ENCODE measurements around the gene NGEF. TPM values are rescaled to one million over a fixed set of nuclear protein-coding genes. Genes with fewer than 3 reads are reported as not detected.

The NGEF gene
- polyA plus RNA-seq, 2 donors: 8.4 to 11.4 TPM

DNA sequence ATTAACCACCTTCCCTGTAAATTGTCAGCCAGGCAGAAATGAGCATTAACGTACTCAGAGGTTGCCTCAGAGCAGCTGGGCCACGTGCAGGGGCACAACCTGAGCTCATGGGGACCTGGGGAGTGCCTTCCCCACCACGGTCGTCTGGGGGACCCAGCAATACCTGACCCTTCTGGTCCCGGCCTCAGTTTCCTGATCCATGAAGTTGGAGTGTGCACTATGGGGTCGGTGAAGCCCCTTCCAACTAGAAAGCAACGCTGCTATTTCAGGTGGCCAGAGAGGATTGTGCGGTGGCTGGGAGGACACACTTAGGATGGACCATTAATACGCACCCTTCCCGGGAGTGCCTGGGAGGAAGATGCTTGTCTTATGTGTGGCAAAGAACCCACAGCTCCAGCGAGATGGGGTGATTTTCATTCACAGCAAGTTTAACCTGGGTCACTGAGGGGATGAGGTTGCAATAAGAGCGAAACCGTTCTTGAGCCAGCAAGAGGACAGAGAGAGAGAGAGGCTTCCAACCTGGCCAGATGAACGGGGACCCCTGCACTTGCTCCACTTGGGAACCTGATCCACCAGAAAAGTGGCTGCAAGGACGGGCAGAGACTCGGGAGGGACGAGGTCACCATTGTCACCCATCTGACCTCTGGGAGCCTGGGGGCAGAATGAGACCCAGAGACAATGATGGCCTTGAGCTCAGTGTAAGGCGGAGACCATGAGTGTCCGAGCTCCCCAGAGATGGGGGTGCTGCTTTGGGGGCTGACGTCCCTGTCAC is 36.2 kb downstream of the NGEF start:
- H3K4me3 ChIP-seq (ENCODE audit: low read depth in 1 of 2, low read length in 2 of 2): no peak overlapping the region
- H3K9me3 ChIP-seq (ENCODE audit: control insufficient read depth in 2 of 2, insufficient read depth in 1 of 2, low read depth in 1 of 2, low read length in 1 of 2): peaks cover 0 to 3% of the 10 kb centered on the region in 2 donors
- WGBS, 2 donors: 78 to 87% methylated on average over 20 of the region's 20 CpGs
- H3K27me3 ChIP-seq (ENCODE audit: control insufficient read depth in 1 of 2, insufficient read depth in 2 of 2, low read length in 2 of 2): no peaks in the 10 kb centered on the region
- no peaks in the 10 kb centered on the region for H3K36me3 ChIP-seq (ENCODE audit: control insufficient read depth in 2 of 2, insufficient read depth in 2 of 2, low read length in 1 of 2)
- no peak overlapping the region for H3K27ac ChIP-seq (ENCODE audit: low read depth in 2 of 2, low read length in 1 of 2)
- H3K4me1 ChIP-seq (ENCODE audit: control insufficient read depth in 2 of 2, insufficient read depth in 2 of 2, low read length in 1 of 2): peaks cover 5 to 11% of the 10 kb centered on the region in 2 donors

DNA sequence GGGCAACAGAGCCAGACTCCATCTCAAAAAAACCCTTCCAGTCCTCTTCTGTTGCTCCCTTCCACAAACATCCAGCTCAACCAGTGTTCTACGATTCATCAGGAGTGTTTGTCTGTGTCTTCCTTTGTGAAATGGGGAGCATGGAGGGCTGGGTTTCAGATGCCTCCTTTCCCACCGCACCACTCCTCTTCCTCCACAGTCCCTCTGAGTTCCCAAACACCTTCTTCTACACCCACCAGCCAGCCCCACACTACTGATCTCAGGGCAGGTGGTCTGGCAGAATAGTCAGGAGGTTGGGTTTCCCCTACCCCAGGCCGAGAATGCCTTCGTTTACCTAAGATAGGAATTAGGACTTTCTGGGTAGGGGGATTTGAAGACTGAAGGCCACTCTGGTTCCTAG is 36.9 kb downstream of the NGEF start:
- Histone ChIP-seq H3K36me3 (ENCODE audit: control insufficient read depth in 2 of 2, insufficient read depth in 2 of 2, low read length in 1 of 2) (no peaks in the 10 kb centered on the region), H3K27me3 (ENCODE audit: control insufficient read depth in 1 of 2, insufficient read depth in 2 of 2, low read length in 2 of 2) (no peaks in the 10 kb centered on the region), H3K4me1 (ENCODE audit: control insufficient read depth in 2 of 2, insufficient read depth in 2 of 2, low read length in 1 of 2) (peaks cover 3 to 9% of the 10 kb centered on the region in 2 donors), H3K27ac (ENCODE audit: low read depth in 2 of 2, low read length in 1 of 2) (no peak overlapping the region), H3K9me3 (ENCODE audit: control insufficient read depth in 2 of 2, insufficient read depth in 1 of 2, low read depth in 1 of 2, low read length in 1 of 2) (peaks cover 0 to 3% of the 10 kb centered on the region in 2 donors), H3K4me3 (ENCODE audit: low read depth in 1 of 2, low read length in 2 of 2) (no peak overlapping the region)
- WGBS, 2 donors: 91 to 94% methylated on average over 4 of the region's 4 CpGs

DNA sequence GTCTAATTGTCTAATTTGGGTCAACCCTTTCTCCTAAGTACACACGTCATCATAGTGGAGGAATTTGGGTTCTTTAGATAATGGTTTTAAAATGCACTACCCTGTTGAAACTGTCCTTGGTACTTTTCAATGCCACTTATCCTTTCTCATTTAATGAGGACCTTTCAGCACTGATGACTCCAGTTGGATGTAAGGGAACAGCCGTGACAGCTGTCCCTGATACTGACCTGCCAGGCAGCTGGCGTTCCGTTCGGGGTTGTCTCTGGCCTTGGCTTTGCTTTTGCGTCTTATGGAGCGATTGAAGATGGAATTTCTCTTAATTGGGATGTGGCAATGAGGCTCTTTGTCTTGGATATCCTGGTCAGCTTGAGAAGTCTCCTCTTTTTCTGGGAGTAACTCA is 38.7 kb downstream of the NGEF start:
- no peak overlapping the region for H3K27ac ChIP-seq (ENCODE audit: low read depth in 2 of 2, low read length in 1 of 2)
- WGBS, 2 donors: 89% methylated on average over 7 of the region's 7 CpGs

DNA sequence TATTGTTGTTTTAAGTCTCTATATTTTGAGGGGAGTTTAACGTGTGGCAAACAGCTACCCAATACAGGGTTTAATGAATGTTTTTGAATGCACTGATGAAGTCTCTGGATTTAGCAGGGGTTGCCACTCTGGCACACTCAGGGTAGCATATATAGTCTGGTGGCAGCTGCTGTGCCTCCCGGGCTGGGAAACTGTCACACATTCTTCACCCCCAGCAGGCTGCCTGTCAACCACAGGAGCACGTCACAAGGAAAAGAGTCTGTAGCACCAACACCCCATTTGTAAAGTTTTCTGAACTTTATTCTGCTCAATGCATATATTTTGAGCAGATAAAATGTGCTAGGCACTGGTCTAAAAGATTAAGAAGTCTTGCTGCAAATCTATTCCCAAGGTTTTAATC is 39.3 kb downstream of the NGEF start:
- Histone ChIP-seq H3K4me1 (ENCODE audit: control insufficient read depth in 2 of 2, insufficient read depth in 2 of 2, low read length in 1 of 2) (peaks cover 0 to 2% of the 10 kb centered on the region in 2 donors), H3K27ac (ENCODE audit: low read depth in 2 of 2, low read length in 1 of 2) (no peak overlapping the region), H3K27me3 (ENCODE audit: control insufficient read depth in 1 of 2, insufficient read depth in 2 of 2, low read length in 2 of 2) (no peaks in the 10 kb centered on the region), H3K4me3 (ENCODE audit: low read depth in 1 of 2, low read length in 2 of 2) (no peak overlapping the region), H3K9me3 (ENCODE audit: control insufficient read depth in 2 of 2, insufficient read depth in 1 of 2, low read depth in 1 of 2, low read length in 1 of 2) (peaks cover 0 to 3% of the 10 kb centered on the region in 2 donors), H3K36me3 (ENCODE audit: control insufficient read depth in 2 of 2, insufficient read depth in 2 of 2, low read length in 1 of 2) (no peaks in the 10 kb centered on the region)
- WGBS, 2 donors: 80% methylated on average over 3 of the region's 3 CpGs

More for the DNA sequence above, 38.7 kb downstream of the NGEF start:
- Histone ChIP-seq H3K27me3 (ENCODE audit: control insufficient read depth in 1 of 2, insufficient read depth in 2 of 2, low read length in 2 of 2) (no peaks in the 10 kb centered on the region), H3K4me1 (ENCODE audit: control insufficient read depth in 2 of 2, insufficient read depth in 2 of 2, low read length in 1 of 2) (peaks cover 0 to 2% of the 10 kb centered on the region in 2 donors), H3K4me3 (ENCODE audit: low read depth in 1 of 2, low read length in 2 of 2) (no peak overlapping the region), H3K9me3 (ENCODE audit: control insufficient read depth in 2 of 2, insufficient read depth in 1 of 2, low read depth in 1 of 2, low read length in 1 of 2) (peaks cover 0 to 3% of the 10 kb centered on the region in 2 donors), H3K36me3 (ENCODE audit: control insufficient read depth in 2 of 2, insufficient read depth in 2 of 2, low read length in 1 of 2) (no peaks in the 10 kb centered on the region)

DNA sequence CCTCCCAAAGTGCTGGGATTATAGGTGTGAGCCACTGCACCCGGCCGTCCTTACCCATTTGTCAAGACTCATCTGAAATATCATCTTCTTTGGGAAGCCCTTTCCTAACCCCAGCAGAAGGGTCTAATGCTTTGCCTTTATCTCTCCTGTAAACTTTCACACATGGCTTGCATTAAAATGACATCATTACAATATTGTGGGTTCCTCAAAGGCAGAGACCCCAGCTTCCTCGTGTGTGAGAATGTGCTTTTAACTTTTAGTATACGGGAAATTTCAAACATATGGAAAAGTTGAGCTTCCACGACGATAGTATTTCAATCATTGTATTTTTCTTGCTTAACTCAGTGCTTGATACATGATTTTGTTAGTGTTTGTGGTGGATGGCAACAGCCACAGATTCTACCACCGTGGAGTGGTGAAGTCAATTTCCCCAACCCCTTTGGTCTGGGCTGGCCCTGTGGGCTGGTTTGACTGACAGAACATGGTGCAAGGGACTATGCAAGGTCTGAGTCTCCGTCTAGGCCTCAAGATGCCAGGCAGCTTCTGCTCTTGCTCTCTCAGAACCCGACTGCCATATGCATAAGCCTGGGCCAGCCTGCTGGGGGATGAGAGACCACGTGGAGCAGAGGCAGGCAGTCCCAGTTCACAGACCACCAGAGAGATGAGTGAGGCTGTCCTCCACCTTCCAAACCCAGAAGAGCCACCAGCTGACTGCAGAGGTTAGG is 39.9 kb downstream of the NGEF start:
- WGBS, 2 donors: 78 to 83% methylated on average over 10 of the region's 10 CpGs
- no peaks in the 10 kb centered on the region for H3K36me3 ChIP-seq (ENCODE audit: control insufficient read depth in 2 of 2, insufficient read depth in 2 of 2, low read length in 1 of 2)
- H3K9me3 ChIP-seq (ENCODE audit: control insufficient read depth in 2 of 2, insufficient read depth in 1 of 2, low read depth in 1 of 2, low read length in 1 of 2): peaks cover 0 to 3% of the 10 kb centered on the region in 2 donors

DNA sequence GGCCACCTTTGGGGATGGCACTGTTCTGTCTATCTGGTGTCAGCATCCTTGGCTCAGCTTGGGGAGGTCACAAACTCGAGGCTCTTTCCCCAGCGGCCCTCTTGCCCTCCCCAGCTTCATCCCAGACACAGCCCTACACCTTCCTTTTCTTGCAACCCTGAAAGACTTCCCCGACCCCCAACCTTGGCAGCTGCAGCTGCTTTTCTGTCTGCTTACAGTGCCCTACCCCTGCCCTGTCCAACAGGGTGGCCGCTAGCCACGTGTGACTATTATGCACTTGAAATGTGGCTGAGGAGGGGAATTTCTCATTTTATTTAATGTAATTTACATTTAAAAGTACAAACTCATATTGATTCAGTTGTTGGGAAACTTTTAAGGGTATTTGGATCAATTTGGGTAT is 41.3 kb downstream of the NGEF start:
- H3K36me3 ChIP-seq (ENCODE audit: control insufficient read depth in 2 of 2, insufficient read depth in 2 of 2, low read length in 1 of 2): no peaks in the 10 kb centered on the region
- H3K4me3 ChIP-seq (ENCODE audit: low read depth in 1 of 2, low read length in 2 of 2): no peak overlapping the region
- no peak overlapping the region for H3K27ac ChIP-seq (ENCODE audit: low read depth in 2 of 2, low read length in 1 of 2)
- peaks cover 0 to 3% of the 10 kb centered on the region in 2 donors for H3K9me3 ChIP-seq (ENCODE audit: control insufficient read depth in 2 of 2, insufficient read depth in 1 of 2, low read depth in 1 of 2, low read length in 1 of 2)
- 68 to 77% methylated on average over 5 of the region's 5 CpGs for WGBS, 2 donors
- H3K27me3 ChIP-seq (ENCODE audit: control insufficient read depth in 1 of 2, insufficient read depth in 2 of 2, low read length in 2 of 2): no peaks in the 10 kb centered on the region
- no peaks in the 10 kb centered on the region for H3K4me1 ChIP-seq (ENCODE audit: control insufficient read depth in 2 of 2, insufficient read depth in 2 of 2, low read length in 1 of 2)

More for the DNA sequence above, 39.9 kb downstream of the NGEF start:
- Histone ChIP-seq H3K4me1 (ENCODE audit: control insufficient read depth in 2 of 2, insufficient read depth in 2 of 2, low read length in 1 of 2) (peaks cover 0 to 2% of the 10 kb centered on the region in 2 donors), H3K27me3 (ENCODE audit: control insufficient read depth in 1 of 2, insufficient read depth in 2 of 2, low read length in 2 of 2) (no peaks in the 10 kb centered on the region), H3K4me3 (ENCODE audit: low read depth in 1 of 2, low read length in 2 of 2) (no peak overlapping the region), H3K27ac (ENCODE audit: low read depth in 2 of 2, low read length in 1 of 2) (no peak overlapping the region)

DNA sequence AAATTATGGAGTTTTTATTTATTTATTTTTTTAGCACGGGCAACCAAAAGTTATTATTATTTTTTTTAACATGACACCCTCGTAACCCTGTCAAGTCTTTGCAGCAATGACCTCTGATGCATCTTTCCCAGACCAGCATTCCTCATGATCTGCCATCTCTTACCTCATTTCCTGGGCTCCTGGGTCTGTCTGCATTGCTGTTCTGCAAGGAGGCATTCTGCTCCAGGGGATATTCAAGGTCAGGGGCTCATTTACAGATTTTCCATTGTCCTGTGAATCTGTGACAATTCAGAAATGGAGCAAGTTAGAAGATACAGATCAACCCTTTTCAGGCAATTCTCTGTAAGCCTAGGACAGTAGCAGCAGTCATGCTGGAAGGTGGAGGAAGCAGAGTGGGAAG is 43.0 kb downstream of the NGEF start:
- Histone ChIP-seq H3K4me3 (ENCODE audit: low read depth in 1 of 2, low read length in 2 of 2) (no peak overlapping the region), H3K27me3 (ENCODE audit: control insufficient read depth in 1 of 2, insufficient read depth in 2 of 2, low read length in 2 of 2) (no peaks in the 10 kb centered on the region), H3K4me1 (ENCODE audit: control insufficient read depth in 2 of 2, insufficient read depth in 2 of 2, low read length in 1 of 2) (no peaks in the 10 kb centered on the region), H3K36me3 (ENCODE audit: control insufficient read depth in 2 of 2, insufficient read depth in 2 of 2, low read length in 1 of 2) (no peaks in the 10 kb centered on the region), H3K27ac (ENCODE audit: low read depth in 2 of 2, low read length in 1 of 2) (no peak overlapping the region), H3K9me3 (ENCODE audit: control insufficient read depth in 2 of 2, insufficient read depth in 1 of 2, low read depth in 1 of 2, low read length in 1 of 2) (peaks cover 0 to 6% of the 10 kb centered on the region in 2 donors)
- WGBS, 2 donors: 91% methylated on average over 2 of the region's 2 CpGs

DNA sequence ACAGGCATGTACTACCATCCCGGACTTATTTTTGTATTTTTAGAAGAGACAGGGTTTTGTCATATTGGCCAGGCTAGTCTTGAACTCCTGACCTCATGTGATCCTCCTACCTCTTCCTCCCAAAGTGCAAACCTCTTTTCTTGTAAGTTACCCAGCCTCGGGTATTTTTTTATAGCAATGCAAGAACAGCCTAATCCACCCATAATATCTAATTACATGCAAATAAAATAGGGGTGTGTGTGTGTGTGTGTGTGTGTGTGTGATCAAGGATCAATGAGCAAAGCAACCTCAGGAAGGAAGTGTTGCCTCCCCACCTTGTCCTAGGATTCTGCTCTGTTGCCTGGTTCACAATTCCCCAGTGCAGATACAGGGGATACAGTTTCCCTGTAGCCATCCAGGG is 45.6 kb downstream of the NGEF start:
- no peak overlapping the region for H3K4me3 ChIP-seq (ENCODE audit: low read depth in 1 of 2, low read length in 2 of 2)
- 33 to 61% methylated on average over 2 of the region's 2 CpGs for WGBS, 2 donors
- no peaks in the 10 kb centered on the region for H3K36me3 ChIP-seq (ENCODE audit: control insufficient read depth in 2 of 2, insufficient read depth in 2 of 2, low read length in 1 of 2)
- H3K27ac ChIP-seq (ENCODE audit: low read depth in 2 of 2, low read length in 1 of 2): no peak overlapping the region
- H3K4me1 ChIP-seq (ENCODE audit: control insufficient read depth in 2 of 2, insufficient read depth in 2 of 2, low read length in 1 of 2): no peaks in the 10 kb centered on the region
- peaks cover 0 to 3% of the 10 kb centered on the region in 2 donors for H3K9me3 ChIP-seq (ENCODE audit: control insufficient read depth in 2 of 2, insufficient read depth in 1 of 2, low read depth in 1 of 2, low read length in 1 of 2)
- H3K27me3 ChIP-seq (ENCODE audit: control insufficient read depth in 1 of 2, insufficient read depth in 2 of 2, low read length in 2 of 2): no peaks in the 10 kb centered on the region

DNA sequence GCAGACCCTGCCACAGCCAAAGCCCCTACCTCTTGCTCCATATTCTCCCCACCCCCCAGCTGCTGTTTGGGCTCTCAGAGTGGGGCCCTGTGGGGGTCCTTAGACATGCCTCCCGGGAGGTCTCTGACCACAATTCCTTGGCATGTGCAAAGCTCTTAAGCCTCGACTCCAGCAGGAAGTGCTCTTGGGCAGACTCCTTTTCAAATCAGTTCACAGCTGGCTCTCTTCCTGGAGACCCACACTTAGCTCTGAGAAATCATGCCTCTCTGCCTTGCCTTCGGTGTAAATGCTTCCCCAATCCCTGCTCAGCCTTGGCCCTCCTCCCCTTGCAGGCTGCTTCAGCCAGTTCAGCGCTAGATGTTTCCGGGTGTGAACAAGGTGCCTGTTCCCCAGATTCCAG is 46.9 kb downstream of the NGEF start:
- no peak overlapping the region for H3K4me3 ChIP-seq (ENCODE audit: low read depth in 1 of 2, low read length in 2 of 2)
- no peaks in the 10 kb centered on the region for H3K27me3 ChIP-seq (ENCODE audit: control insufficient read depth in 1 of 2, insufficient read depth in 2 of 2, low read length in 2 of 2)
- 52 to 68% methylated on average over 5 of the region's 5 CpGs for WGBS, 2 donors
- H3K9me3 ChIP-seq (ENCODE audit: control insufficient read depth in 2 of 2, insufficient read depth in 1 of 2, low read depth in 1 of 2, low read length in 1 of 2): peaks cover 0 to 5% of the 10 kb centered on the region in 2 donors
- H3K27ac ChIP-seq (ENCODE audit: low read depth in 2 of 2, low read length in 1 of 2): no peak overlapping the region
- no peaks in the 10 kb centered on the region for H3K36me3 ChIP-seq (ENCODE audit: control insufficient read depth in 2 of 2, insufficient read depth in 2 of 2, low read length in 1 of 2)
- H3K4me1 ChIP-seq (ENCODE audit: control insufficient read depth in 2 of 2, insufficient read depth in 2 of 2, low read length in 1 of 2): no peaks in the 10 kb centered on the region
